Activated CD4-positive, alpha-beta T cell treated with anti-CD3 and anti-CD28 coated beads, Interleukin-2, amount 10 ng/mL, durations not matched to agents 7 days and 5 days (primary cell): ENCODE results near the gene UBE2S. TPM values are rescaled to one million over a fixed set of nuclear protein-coding genes. Genes with fewer than 3 reads are reported as not detected.
"Not testable (repeated sequence)": the region's sequence is repeated elsewhere in the genome, so short reads cannot be mapped to it uniquely, and the experiment has no call there.

Experiments used
- CTCF ChIA-PET: fragments of 350-600 bp; sonication (Branson Sonifier 250); formaldehyde crosslinking; loops from one replicate; lab custom pipeline; 2021; ENCODE audit warnings: antibody characterized with exemption; lab: Charles Lee
- POLR2A ChIA-PET: fragments of 350-600 bp; sonication (Branson Sonifier 250); formaldehyde crosslinking; loops from one replicate; lab custom pipeline; 2021; ENCODE audit warnings: antibody characterized with exemption; lab: Charles Lee
- DNase-seq: peaks from one replicate; pipeline ENCODE4 v3.0.0-alpha.2; 2020
- H3K27ac Mint-ChIP-seq: one replicate; pipeline ENCODE4 v1.8.0; 2021; ENCODE audit warnings: mild to moderate bottlenecking, moderate library complexity, mixed read lengths
- H3K27me3 Mint-ChIP-seq: one replicate; pipeline ENCODE4 v1.8.0; 2021; ENCODE audit warnings: mixed read lengths
- H3K36me3 Mint-ChIP-seq: one replicate; pipeline ENCODE4 v1.8.0; 2021; ENCODE audit warnings: low read depth, mixed read lengths
- H3K4me1 Mint-ChIP-seq: one replicate; pipeline ENCODE4 v1.8.0; 2021; ENCODE audit warnings: mixed read lengths
- H3K4me3 Mint-ChIP-seq: one replicate; pipeline ENCODE4 v1.8.0; 2021; ENCODE audit warnings: mild to moderate bottlenecking, moderate library complexity, mixed read lengths
- H3K9me3 Mint-ChIP-seq: one replicate; pipeline ENCODE4 v1.8.0; 2021; ENCODE audit warnings: mixed read lengths
- total RNA-seq, 2 experiments: library from RNA; stranded (reverse); gene quantifications; one replicate each; pipeline ENCODE4 v1.2.3, GENCODE V29; 2021

UBE2S gene
- total RNA-seq, result 100 to 1,000 TPM; 238 to 255 TPM

DNA sequence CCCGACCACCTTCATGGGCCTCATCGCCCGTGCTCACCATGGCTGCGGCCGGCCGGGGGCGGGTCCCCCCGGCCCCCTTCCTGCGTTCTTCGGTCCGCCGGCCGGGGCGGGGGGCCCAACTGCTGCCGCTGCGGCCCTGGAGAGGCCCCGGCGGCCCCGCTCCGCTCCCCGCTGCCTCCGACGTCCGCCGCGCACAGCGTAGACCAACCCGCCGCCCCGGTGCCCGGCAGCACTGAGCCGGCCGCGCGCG lies at the start of gene UBE2S:
Gene UBE2S (minus strand): TSS at position 239 of the 250 bp plus-strand sequence. CDS start 199 bp downstream, at position 40.
- CTCF ChIA-PET, result interaction anchor here (1.0 to 1.4 kb wide), 2 partner anchors 68 to 106 kb away, joined by 4 to 5 read pairs; partner anchors contain the start of gene KMT5C
- H3K36me3 Mint-ChIP-seq, result peaks cover 54% of the 10 kb centered on the region
- not testable (repeated sequence) for DNase-seq, H3K27me3 Mint-ChIP-seq
- H3K9me3 Mint-ChIP-seq, result peaks cover 12% of the 10 kb centered on the region
- POLR2A ChIA-PET, result interaction anchor here (0.6 to 1.4 kb wide), 7 partner anchors 9 to 192 kb away, joined by 3 to 12 read pairs (median 3); partner anchors contain the start of genes FIZ1, KMT5C and TMEM238
- peak within 1 kb of the TSS; percentile 99 for H3K27ac Mint-ChIP-seq
- peaks cover 45% of the 10 kb centered on the region for H3K4me1 Mint-ChIP-seq
- H3K4me3 Mint-ChIP-seq, result peak within 1 kb of the TSS; percentile 87

DNA sequence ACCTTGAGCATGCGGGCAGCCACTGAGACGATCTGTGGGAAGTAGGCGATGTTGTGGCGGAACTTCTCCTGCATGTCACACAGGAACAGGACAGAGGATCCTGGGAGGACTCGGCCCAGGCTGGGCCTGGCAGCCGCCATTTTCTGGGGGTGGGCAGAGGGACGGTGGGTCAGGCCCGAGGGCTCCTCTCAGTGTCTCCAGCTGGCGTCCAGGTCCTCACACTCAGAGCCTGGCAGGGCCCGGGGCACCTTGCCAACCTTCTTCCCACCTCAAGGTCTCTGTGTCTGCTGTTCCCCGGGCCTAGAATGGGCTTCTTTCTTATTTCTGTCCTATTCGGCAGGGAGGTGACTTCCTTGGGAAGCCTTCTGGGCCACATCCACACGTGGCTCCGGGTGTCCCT lies 48.8 kb upstream of the UBE2S start:
- H3K4me3 Mint-ChIP-seq, result no peak overlapping the region
- ChIA-PET POLR2A (no interaction called here), CTCF (no interaction called here)
- H3K27ac Mint-ChIP-seq, result no peak overlapping the region
- peaks cover 16% of the 10 kb centered on the region for H3K27me3 Mint-ChIP-seq
- H3K4me1 Mint-ChIP-seq, result peaks cover 20% of the 10 kb centered on the region
- H3K9me3 Mint-ChIP-seq, result no peaks in the 10 kb centered on the region
- peaks cover 6% of the 10 kb centered on the region for H3K36me3 Mint-ChIP-seq
- DNase-seq, result no peak

DNA sequence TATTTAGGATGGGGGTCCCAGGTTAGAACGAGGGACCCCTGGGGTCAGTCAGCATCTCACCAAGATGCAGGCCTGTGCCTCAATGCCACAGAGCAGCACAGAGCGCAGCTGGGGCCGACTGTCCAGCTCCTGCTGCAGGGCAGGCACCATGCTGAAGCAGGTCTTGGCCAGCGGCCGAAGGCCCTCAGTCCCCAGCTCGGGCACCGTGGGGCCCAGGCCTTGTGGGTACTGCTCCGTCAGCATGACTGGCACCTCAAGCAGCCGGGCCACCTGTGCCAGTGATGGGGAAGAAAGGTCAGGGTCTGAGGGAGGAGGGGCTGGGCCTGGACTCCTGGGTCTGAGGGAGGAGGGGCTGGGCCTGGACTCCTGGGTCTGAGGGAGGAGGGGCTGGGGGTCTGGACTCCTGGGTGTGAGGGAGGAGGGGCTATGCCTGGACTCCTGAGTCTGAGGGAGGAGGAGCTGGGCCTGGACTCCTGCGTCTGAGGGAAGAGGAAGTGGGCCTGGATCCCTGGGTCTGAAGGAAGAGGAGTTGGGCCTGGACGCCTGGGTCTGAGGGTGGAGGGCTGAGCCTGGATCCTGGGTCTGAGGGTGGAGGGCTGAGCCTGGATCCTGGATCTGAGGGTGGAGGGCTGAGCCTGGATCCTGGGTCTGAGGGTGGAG lies 48.1 kb upstream of the UBE2S start:
- DNase-seq, result no peak
- no peak overlapping the region for H3K27ac Mint-ChIP-seq
- peaks cover 20% of the 10 kb centered on the region for H3K27me3 Mint-ChIP-seq
- peaks cover 6% of the 10 kb centered on the region for H3K36me3 Mint-ChIP-seq
- H3K9me3 Mint-ChIP-seq, result no peaks in the 10 kb centered on the region
- no peak overlapping the region for H3K4me3 Mint-ChIP-seq
- CTCF ChIA-PET, result interaction anchor here (0.5 to 0.6 kb wide), 2 partner anchors 22 to 32 kb away, joined by 3 to 5 read pairs; no protein-coding TSS in a partner anchor
- POLR2A ChIA-PET, result no interaction called here
- H3K4me1 Mint-ChIP-seq, result peaks cover 16% of the 10 kb centered on the region

DNA sequence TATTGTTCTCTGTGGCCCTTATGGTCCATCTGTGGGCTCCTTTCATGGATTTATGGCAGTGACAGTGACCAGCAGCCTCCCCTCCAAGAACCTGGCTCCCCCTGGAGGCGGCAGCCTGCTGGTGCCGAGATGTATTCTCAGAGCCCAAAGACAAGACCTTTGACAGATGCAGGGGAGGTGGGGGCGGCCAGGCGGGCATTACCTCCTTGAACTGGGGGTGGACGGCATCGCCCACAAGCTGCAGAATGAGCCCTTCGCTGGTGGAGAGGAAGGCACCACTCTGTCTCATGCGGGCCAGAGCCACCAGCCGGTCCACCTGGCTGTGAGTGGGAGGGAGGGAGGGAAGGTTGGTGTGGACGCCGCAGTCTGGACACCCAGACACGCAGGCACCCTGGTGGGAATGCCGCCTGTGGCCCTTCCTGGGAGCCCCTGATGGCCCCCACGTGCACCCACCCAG lies 47.2 kb upstream of the UBE2S start:
- Mint-ChIP-seq H3K4me3 (no peak overlapping the region), H3K9me3 (no peaks in the 10 kb centered on the region), H3K27me3 (peaks cover 25% of the 10 kb centered on the region), H3K27ac (no peak overlapping the region), H3K4me1 (peaks cover 9% of the 10 kb centered on the region), H3K36me3 (peaks cover 6% of the 10 kb centered on the region)
- ChIA-PET CTCF (interaction anchor here (0.5 to 0.6 kb wide), 2 partner anchors 23 to 31 kb away, joined by 3 to 5 read pairs; no protein-coding TSS in a partner anchor), POLR2A (no interaction called here)
- DNase-seq, result peak; percentile 63

DNA sequence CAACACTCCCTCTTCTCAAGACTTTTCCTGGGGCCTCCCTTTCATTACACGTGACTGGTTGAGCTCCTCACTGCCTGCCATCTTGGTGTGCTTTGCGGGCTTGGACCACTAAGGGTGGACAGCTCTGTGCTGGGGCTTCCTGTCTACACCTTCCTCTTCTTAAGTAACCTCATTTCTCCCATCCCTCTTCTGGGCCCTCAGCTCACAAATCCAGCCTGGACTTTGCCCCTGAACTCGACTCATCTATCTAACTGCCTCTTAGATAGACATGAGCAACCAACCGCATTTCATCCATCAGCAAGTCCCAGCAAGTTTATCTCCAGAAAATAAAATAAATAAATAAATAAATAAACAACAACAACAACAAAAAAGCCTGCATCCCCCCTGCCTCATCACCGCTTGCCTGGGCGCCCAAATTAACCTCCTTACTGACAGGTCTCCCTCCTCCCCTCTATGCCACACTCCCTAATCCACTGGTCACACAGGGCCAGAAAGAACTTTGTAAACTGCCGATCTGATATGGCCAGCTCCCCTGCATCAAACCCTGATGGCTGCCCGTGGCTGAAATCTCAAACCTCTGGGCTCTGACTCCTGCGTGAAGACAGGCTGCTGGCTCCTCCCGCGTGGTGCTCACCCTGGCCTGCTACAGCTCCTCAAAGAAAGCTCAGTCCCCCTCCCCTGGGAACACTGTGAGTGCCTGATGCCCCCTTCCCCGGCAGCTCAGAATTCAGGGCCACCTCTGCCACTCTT lies 46.1 kb upstream of the UBE2S start:
- ChIA-PET POLR2A (no interaction called here), CTCF (interaction anchor here (0.5 to 2.0 kb wide), 10 partner anchors 8 to 312 kb away, joined by 3 to 11 read pairs (median 4); partner anchors contain the start of gene ISOC2)
- Mint-ChIP-seq H3K36me3 (peaks cover 6% of the 10 kb centered on the region), H3K9me3 (no peaks in the 10 kb centered on the region), H3K27me3 (peaks cover 26% of the 10 kb centered on the region), H3K27ac (peak overlapping the region; percentile 11), H3K4me1 (peaks cover 9% of the 10 kb centered on the region), H3K4me3 (no peak overlapping the region)
- no peak for DNase-seq

DNA sequence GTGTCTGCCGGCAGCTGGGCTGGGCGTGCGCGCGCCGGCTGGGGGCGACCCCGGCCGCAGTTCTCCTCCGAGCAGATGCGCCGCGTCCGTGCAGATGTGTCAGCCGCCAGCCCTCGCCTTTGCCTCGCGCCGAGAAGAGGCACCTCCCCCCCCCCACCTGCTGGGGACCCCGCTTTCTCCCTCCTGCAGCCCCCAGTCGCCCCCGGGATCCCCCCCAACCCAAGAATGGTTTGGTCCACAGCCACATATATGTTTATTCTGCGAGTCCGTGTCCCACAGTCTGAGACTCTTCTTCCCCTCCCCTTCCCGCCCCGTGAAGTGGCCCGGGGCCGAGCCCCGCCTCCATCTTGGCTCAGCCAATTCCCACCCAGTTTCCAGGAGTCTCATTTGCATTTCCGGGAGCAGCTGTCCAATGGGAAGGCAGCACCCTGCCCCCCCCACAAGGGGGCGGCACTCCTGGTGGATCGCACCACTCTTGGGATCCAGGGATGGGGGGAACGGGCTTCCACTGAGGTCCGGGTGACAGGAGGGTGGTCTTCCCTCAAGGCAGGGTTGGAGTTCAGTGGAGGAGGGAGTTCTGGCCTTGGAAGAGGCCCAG lies 45.3 kb upstream of the UBE2S start:
- Mint-ChIP-seq H3K36me3 (peaks cover 6% of the 10 kb centered on the region), H3K4me3 (no peak overlapping the region), H3K9me3 (no peaks in the 10 kb centered on the region), H3K27me3 (peaks cover 26% of the 10 kb centered on the region), H3K4me1 (peaks cover 9% of the 10 kb centered on the region), H3K27ac (no peak overlapping the region)
- CTCF ChIA-PET, result interaction anchor here (0.5 to 2.0 kb wide), 8 partner anchors 9 to 292 kb away, joined by 3 to 11 read pairs (median 4); partner anchors contain the start of gene ISOC2
- POLR2A ChIA-PET, result no interaction called here
- DNase-seq, result peak; percentile 43

DNA sequence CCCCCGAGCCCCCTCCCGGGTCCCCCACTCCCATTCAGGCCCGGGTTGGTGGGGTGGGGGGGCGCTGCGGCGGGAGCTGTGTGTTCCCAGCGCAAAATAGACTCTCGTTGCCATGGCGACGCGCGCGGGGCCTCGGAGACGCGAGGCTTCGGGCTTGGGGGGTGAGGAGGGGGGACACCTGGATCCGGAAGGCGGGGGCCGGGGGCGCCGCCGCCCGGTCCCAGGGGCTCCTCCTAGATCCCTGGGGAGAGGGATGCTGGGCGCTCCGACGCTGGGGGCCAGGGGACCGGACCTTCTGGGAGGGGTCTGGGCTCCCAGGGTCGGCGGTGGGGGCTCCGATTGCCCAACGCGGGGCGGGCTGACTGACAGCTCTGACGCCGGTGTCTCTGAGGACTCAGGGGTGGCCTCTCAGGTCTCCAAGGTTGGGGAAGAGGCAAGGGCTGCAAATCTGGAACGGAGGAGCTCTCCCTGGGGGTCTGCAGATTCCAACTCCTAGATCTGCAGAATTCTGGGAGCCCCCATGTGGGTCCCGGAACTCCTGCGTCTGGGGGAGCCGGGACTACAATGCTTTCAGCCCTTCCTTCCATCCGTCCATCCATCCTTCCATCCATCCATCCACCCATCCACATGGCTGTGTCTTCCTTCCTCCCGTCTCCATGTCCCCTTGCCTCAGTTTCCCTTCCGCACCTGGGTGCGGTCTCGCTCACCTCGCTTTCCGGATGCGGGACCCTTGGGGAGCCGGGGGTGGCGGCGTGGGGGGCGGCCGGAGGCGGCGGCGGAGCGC lies 44.6 kb upstream of the UBE2S start:
- Mint-ChIP-seq H3K36me3 (peaks cover 6% of the 10 kb centered on the region), H3K4me1 (peaks cover 9% of the 10 kb centered on the region), H3K27ac (no peak overlapping the region), H3K4me3 (no peak overlapping the region), H3K9me3 (no peaks in the 10 kb centered on the region), H3K27me3 (peaks cover 26% of the 10 kb centered on the region)
- CTCF ChIA-PET, result interaction anchor here (0.7 to 2.0 kb wide), 3 partner anchors 16 to 348 kb away, joined by 4 to 11 read pairs (median 4); no protein-coding TSS in a partner anchor
- no peak for DNase-seq
- POLR2A ChIA-PET, result no interaction called here

DNA sequence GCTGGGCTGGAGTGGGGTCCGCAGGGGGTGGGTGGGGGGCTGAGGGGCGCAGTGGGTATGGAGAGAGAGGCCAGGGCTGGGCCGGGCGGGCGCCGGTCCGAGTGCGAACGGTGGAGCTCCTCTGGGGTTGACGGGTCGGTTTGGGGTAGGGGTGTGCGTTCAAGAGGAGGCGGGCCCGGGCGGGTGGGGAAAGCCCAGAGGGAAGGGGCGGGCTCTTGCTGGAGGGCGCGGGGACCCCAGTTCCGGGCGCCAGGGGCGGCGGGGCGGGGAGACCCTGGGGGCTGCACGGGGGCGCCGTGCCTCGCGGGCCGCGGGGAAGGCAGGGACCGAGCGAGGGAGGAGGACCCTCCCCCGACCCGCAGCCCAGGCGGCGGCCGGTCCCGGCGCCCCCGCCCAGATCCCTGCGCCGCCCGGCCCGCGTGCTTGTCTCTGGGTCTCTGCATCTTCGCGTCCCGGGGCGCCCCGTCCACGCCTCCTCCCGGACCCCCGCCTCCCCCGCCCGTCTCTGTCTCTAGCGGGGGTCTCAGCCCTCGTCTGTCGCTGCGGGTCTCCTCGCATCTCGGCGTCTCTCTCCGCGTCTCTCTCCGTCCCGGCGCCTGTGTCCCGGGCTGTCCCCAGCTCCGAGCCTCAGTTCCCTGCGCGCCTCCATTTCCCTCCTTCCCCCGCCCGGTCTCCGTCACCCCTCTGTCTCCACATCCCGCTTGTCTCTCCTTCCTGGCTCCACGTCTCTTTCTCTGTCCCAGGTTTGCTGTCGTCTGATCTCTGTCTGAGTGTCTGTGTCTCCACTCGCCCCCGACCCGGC lies 43.8 kb upstream of the UBE2S start:
- Mint-ChIP-seq H3K27ac (no peak overlapping the region), H3K9me3 (no peaks in the 10 kb centered on the region), H3K4me1 (peaks cover 9% of the 10 kb centered on the region), H3K36me3 (peaks cover 6% of the 10 kb centered on the region), H3K27me3 (peaks cover 26% of the 10 kb centered on the region), H3K4me3 (no peak overlapping the region)
- no peak for DNase-seq
- ChIA-PET CTCF (interaction anchor here (0.6 to 0.8 kb wide), 3 partner anchors 128 to 347 kb away, joined by 4 to 6 read pairs (median 4); no protein-coding TSS in a partner anchor), POLR2A (no interaction called here)

DNA sequence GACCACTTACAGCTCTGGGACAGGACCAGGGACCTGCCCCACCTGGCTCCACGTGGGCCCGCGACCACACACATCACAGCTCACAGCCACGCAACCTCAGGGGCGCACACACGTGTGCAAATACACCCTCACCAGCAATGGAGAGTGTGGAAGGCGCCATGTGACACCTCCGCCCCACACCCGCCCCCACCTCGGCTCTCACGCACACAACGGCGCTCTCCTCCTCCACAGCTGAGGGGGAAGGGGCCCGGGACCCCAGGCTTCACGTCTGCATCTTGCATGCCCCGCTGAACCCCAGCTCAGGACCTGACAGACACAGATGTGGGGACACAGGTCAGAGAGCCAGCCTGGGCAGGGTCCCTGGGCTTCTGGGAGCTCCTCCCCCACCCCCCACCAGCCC lies 41.9 kb upstream of the UBE2S start:
- no peak for DNase-seq
- Mint-ChIP-seq H3K9me3 (no peaks in the 10 kb centered on the region), H3K36me3 (peaks cover 3% of the 10 kb centered on the region), H3K27me3 (peaks cover 35% of the 10 kb centered on the region), H3K4me3 (no peak overlapping the region), H3K27ac (no peak overlapping the region), H3K4me1 (peaks cover 6% of the 10 kb centered on the region)
- POLR2A ChIA-PET, result no interaction called here
- CTCF ChIA-PET, result interaction anchor here (1.4 kb wide), 1 partner anchor 54 kb away, joined by 4 read pairs; no protein-coding TSS in a partner anchor

DNA sequence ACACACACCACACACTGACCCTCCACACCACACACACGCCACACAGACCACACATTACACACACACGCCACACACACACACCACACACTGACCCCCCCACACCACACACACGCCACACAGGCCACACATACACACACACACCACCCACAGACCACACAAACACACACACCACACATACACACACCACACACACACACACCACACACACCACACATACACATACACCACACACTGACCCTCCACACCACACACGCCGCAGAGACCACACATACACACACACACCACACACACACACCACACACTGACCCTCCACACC lies 40.5 kb upstream of the UBE2S start:
- H3K9me3 Mint-ChIP-seq, H3K4me3 Mint-ChIP-seq, POLR2A ChIA-PET, H3K4me1 Mint-ChIP-seq, H3K27ac Mint-ChIP-seq, DNase-seq, H3K36me3 Mint-ChIP-seq, CTCF ChIA-PET: not testable (repeated sequence)
- H3K27me3 Mint-ChIP-seq, result peaks cover 41% of the 10 kb centered on the region

DNA sequence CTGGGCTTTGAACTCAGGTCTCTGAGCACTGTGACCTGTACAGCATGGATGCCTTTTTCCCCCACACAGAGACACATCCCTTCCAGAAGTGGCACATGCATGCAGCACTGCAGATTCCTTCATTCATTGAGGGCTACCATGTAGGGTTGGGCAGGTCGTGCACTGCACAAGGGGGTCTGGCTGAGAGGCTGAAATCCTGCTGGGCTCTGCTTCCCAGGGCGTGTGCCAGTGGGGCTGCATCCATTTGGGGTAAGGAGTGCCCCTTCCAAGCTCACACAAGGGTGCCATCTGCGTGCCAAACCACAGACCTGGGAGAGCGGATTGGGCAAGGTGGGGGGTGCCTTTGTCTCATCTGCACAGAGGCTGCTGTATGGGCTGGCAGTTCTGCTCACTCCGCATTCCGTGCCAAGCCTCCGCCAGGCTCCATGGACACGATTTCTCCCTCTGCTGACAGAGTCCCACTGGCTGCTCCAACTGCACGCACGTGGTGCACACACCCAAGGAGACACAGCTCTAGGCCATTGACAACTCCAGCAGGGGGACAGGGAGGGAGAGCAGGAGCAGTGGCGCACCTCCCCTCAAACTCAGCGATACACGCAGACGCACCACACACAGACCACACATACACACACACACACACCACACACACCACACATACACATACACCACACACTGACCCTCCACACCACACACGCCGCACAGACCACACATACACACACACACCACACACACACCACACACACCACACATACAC lies 40.0 kb upstream of the UBE2S start:
- H3K4me3 Mint-ChIP-seq, result no peak overlapping the region
- H3K27ac Mint-ChIP-seq, result no peak overlapping the region
- no peak for DNase-seq
- H3K9me3 Mint-ChIP-seq, result no peaks in the 10 kb centered on the region
- H3K4me1 Mint-ChIP-seq, result peaks cover 2% of the 10 kb centered on the region
- H3K27me3 Mint-ChIP-seq, result peaks cover 46% of the 10 kb centered on the region
- ChIA-PET CTCF (no interaction called here), POLR2A (no interaction called here)
- H3K36me3 Mint-ChIP-seq, result no peaks in the 10 kb centered on the region
